Karpas-422 (cell line): ENCODE measurements around the gene NLGN1. TPM values are rescaled to one million over a fixed set of nuclear protein-coding genes. Genes with fewer than 3 reads are reported as not detected.

Experiments used
- DNase-seq: peaks from one replicate; pipeline ENCODE4 v3.0.0-alpha.2; 2015
- H2AFZ ChIP-seq: fragments of 200-600 bp; sonication (generic); 2 replicates; pipeline ENCODE4 v1.6.1; 2014; ENCODE audit warnings: antibody characterized with exemption, low read length, mixed read lengths
- H3K27ac ChIP-seq: fragments of 200-600 bp; sonication (generic); 2 replicates; pipeline ENCODE4 v1.5.1; 2014; ENCODE audit warnings: mild to moderate bottlenecking, low read length, moderate library complexity
- H3K27me3 ChIP-seq: fragments of 200-600 bp; sonication (generic); 2 replicates; pipeline ENCODE4 v1.6.1; 2014; ENCODE audit warnings: low read length, mixed read lengths
- H3K36me3 ChIP-seq: fragments of 200-600 bp; sonication (generic); 2 replicates; pipeline ENCODE4 v1.6.1; 2014; ENCODE audit warnings: low read length, mixed read lengths; ENCODE audit not compliant: insufficient read depth
- H3K4me1 ChIP-seq: fragments of 200-600 bp; sonication (generic); 2 replicates; pipeline ENCODE4 v1.6.1; 2014; ENCODE audit warnings: mild to moderate bottlenecking, low read length, mixed read lengths
- H3K4me2 ChIP-seq: fragments of 200-600 bp; sonication (generic); 2 replicates; pipeline ENCODE4 v1.6.1; 2014; ENCODE audit warnings: low read length, low read depth, mild to moderate bottlenecking; ENCODE audit not compliant: poor library complexity, severe bottlenecking
- H3K4me3 ChIP-seq: fragments of 200-600 bp; sonication (generic); 2 replicates; pipeline ENCODE4 v1.5.1; 2014; ENCODE audit warnings: mild to moderate bottlenecking, antibody characterized with exemption, low read length, mixed read lengths
- H3K79me2 ChIP-seq: fragments of 200-600 bp; sonication (generic); 2 replicates; pipeline ENCODE4 v1.6.1; 2014; ENCODE audit warnings: mild to moderate bottlenecking, low read length, mixed read lengths
- H3K9ac ChIP-seq: fragments of 200-600 bp; sonication (generic); 2 replicates; pipeline ENCODE4 v1.6.0; 2014; ENCODE audit warnings: low read length
- H3K9me2 ChIP-seq: fragments of 200-600 bp; sonication (generic), shearing (Covaris generic); replicated peaks from 2 replicates; pipeline ENCODE4 v1.6.0; 2014; ENCODE audit warnings: mild to moderate bottlenecking, low read length, moderate library complexity; ENCODE audit not compliant: insufficient read depth
- H3K9me3 ChIP-seq: fragments of 300-700, 200-600 bp; sonication (generic); 2 replicates; pipeline ENCODE4 v1.6.1; 2014; ENCODE audit warnings: low read length, mixed read lengths
- H4K20me1 ChIP-seq: fragments of 200-600 bp; sonication (generic); 2 replicates; pipeline ENCODE4 v1.6.1; 2014; ENCODE audit warnings: mild to moderate bottlenecking, antibody characterized with exemption, low read length, low read depth; ENCODE audit not compliant: insufficient read depth
- small RNA-seq: library from RNA; depleted of rRNA; stranded (forward); fragments of <200 nt; gene quantifications from one replicate; pipeline ENCODE3, GENCODE V24; 2014
- total RNA-seq: library from RNA; depleted of rRNA; stranded (reverse); fragments of >200 nt; shearing (Covaris generic); gene quantifications from 2 replicates; pipeline ENCODE4 v1.2.3, GENCODE V29; 2014; ENCODE audit warnings: low replicate concordance

The NLGN1 gene
- total RNA-seq, 1 experiment from 2014 or later, result not detected

GRCh38 chr3:174335324-174335723, 937.8 kb downstream of the NLGN1 start:
- Histone ChIP-seq H3K4me2 (no peak overlapping the region), H3K4me1 (no peaks in the 10 kb centered on the region), H3K36me3 (no peaks in the 10 kb centered on the region), H3K9me2 (no peaks in the 10 kb centered on the region), H3K4me3 (no peak overlapping the region), H3K27me3 (no peaks in the 10 kb centered on the region), H3K9ac (no peak overlapping the region), H3K79me2 (no peaks in the 10 kb centered on the region), H3K27ac (no peak overlapping the region), H4K20me1 (no peaks in the 10 kb centered on the region), H2AFZ (no peak overlapping the region), H3K9me3 (peaks cover 19% of the 10 kb centered on the region)
- DNase-seq, result no peak

GRCh38 chr3:174335910-174336309, 938.4 kb downstream of the NLGN1 start:
- DNase-seq, result no peak
- Histone ChIP-seq H3K4me3 (no peak overlapping the region), H3K9ac (no peak overlapping the region), H3K9me3 (peaks cover 16% of the 10 kb centered on the region; the same call in 1 of the 2 replicates), H3K9me2 (no peaks in the 10 kb centered on the region), H3K4me1 (no peaks in the 10 kb centered on the region), H3K4me2 (no peak overlapping the region), H3K79me2 (no peaks in the 10 kb centered on the region), H3K36me3 (no peaks in the 10 kb centered on the region), H4K20me1 (no peaks in the 10 kb centered on the region), H2AFZ (no peak overlapping the region), H3K27ac (no peak overlapping the region), H3K27me3 (no peaks in the 10 kb centered on the region)

Small RNAs within 50 kb of the gene (small RNA-seq; reads per million reads assigned to genes)
- 0.28 reads per million for gene RN7SKP234
